IMR-90 (cell line): ENCODE measurements around the gene RTBDN. TPM values are rescaled to one million over a fixed set of nuclear protein-coding genes. Genes with fewer than 3 reads are reported as not detected.
A peak's percentile ranks its signal among the peaks of the same experiment; 100 is the strongest.

ENCODE experiments used
- ATAC-seq: fragments of 200-7000 bp; cut with Tn5 transposase; 2 replicates; pipeline ENCODE4 v1.9.1; 2020; ENCODE audit warnings: low read depth, mild to moderate bottlenecking, moderate library complexity
- BruUV-seq: library from RNA; stranded (reverse); fragments of 400-500 nt; replicated peaks from 2 replicates; lab custom pipeline; 2021; lab: Mats Ljungman, UMichigan
- CTCF ChIA-PET: fragments of 300-600 bp; formaldehyde crosslinking; extraction: SDS; loops from one replicate; lab custom pipeline; 2021; ENCODE audit warnings: antibody characterized with exemption; lab: Yijun Ruan, JAX
- POLR2A ChIA-PET: fragments of 300-600 bp; sonication (Branson Sonifier 250); formaldehyde crosslinking; loops from one replicate; lab custom pipeline; 2022; ENCODE audit warnings: antibody characterized with exemption; ENCODE audit not compliant: unreplicated experiment; lab: Charles Lee
- DNase-seq: peaks from one replicate; pipeline ENCODE4 v3.0.0; 2013
- H2AFZ ChIP-seq: replicated peaks from 2 replicates; pipeline ENCODE3; 2013; ENCODE audit warnings: low read length, mild to moderate bottlenecking; ENCODE audit not compliant: poor library complexity
- H2AK5ac ChIP-seq: 2 replicates; pipeline ENCODE4 v1.6.1; 2013; ENCODE audit warnings: low read depth, low read length, inconsistent platforms
- H2AK9ac ChIP-seq: replicated peaks from 2 replicates; pipeline ENCODE3; 2013; ENCODE audit warnings: mild to moderate bottlenecking, low read depth, low read length, moderate library complexity; ENCODE audit not compliant: poor library complexity
- H2BK120ac ChIP-seq: 2 replicates; pipeline ENCODE4 v1.6.1; 2013; ENCODE audit warnings: low read depth, low read length, inconsistent platforms
- H2BK15ac ChIP-seq: 3 replicates; pipeline ENCODE4 v1.6.1; 2013; ENCODE audit warnings: low read depth, low read length, inconsistent platforms
- H2BK20ac ChIP-seq: 2 replicates; pipeline ENCODE4 v1.6.1; 2013; ENCODE audit warnings: low read depth, mild to moderate bottlenecking, inconsistent platforms, low read length, moderate library complexity
- H2BK5ac ChIP-seq: 2 replicates; pipeline ENCODE4 v1.6.1; 2013; ENCODE audit warnings: mild to moderate bottlenecking, low read depth, low read length, inconsistent platforms; ENCODE audit not compliant: poor library complexity, severe bottlenecking
- H3K14ac ChIP-seq: replicated peaks from 2 replicates; pipeline ENCODE4 v1.6.1; 2013; ENCODE audit warnings: low read depth, low read length, inconsistent platforms
- H3K18ac ChIP-seq: 2 replicates; pipeline ENCODE4 v1.6.1; 2013; ENCODE audit warnings: low read depth, low read length, control low read depth
- H3K23ac ChIP-seq: 2 replicates; pipeline ENCODE4 v1.6.1; 2013; ENCODE audit warnings: low read depth, low read length, inconsistent platforms
- H3K27ac ChIP-seq: 2 replicates; pipeline ENCODE4 v1.5.1; 2013; ENCODE audit warnings: mild to moderate bottlenecking, control low read depth, low read length; ENCODE audit not compliant: insufficient read depth
- H3K27me3 ChIP-seq: 2 replicates; pipeline ENCODE4 v1.6.1; 2013; ENCODE audit warnings: low read length; ENCODE audit not compliant: control insufficient read depth, insufficient read depth
- H3K36me3 ChIP-seq: 2 replicates; pipeline ENCODE4 v1.6.1; 2013; ENCODE audit warnings: low read length, mixed read lengths; ENCODE audit not compliant: control insufficient read depth, insufficient read depth
- H3K4ac ChIP-seq: 2 replicates; pipeline ENCODE4 v1.6.1; 2013; ENCODE audit warnings: low read depth, low read length, inconsistent platforms
- H3K4me1 ChIP-seq: 2 replicates; pipeline ENCODE4 v1.6.1; 2013; ENCODE audit warnings: low read length, mixed read lengths; ENCODE audit not compliant: control insufficient read depth, insufficient read depth
- H3K4me2 ChIP-seq: 2 replicates; pipeline ENCODE4 v1.6.1; 2013; ENCODE audit warnings: low read depth, mild to moderate bottlenecking, control low read depth, low read length, moderate library complexity
- H3K4me3 ChIP-seq: 2 replicates; pipeline ENCODE4 v1.5.1; 2013; ENCODE audit warnings: low read depth, mild to moderate bottlenecking, control low read depth, low read length, moderate library complexity; ENCODE audit not compliant: insufficient read depth
- H3K56ac ChIP-seq: 2 replicates; pipeline ENCODE4 v1.6.1; 2013; ENCODE audit warnings: low read length, inconsistent platforms; ENCODE audit not compliant: insufficient read depth; ENCODE audit errors: extremely low read depth
- H3K79me1 ChIP-seq, 2 experiments: 2 replicates each; pipeline ENCODE4 v1.6.1; 2013; ENCODE audit warnings: low read length in 2 of 2, inconsistent platforms in 1 of 2, low read depth in 1 of 2
- H3K9ac ChIP-seq: 2 replicates; pipeline ENCODE4 v1.6.1; 2013; ENCODE audit warnings: low read depth, low read length, control low read depth
- H3K9me1 ChIP-seq: 2 replicates; pipeline ENCODE4 v1.6.1; 2013; ENCODE audit warnings: low read length, inconsistent platforms; ENCODE audit not compliant: insufficient read depth
- H3K9me3 ChIP-seq: 2 replicates; pipeline ENCODE4 v1.6.1; 2013; ENCODE audit warnings: low read length; ENCODE audit not compliant: control insufficient read depth, insufficient read depth
- H4K20me1 ChIP-seq: 2 replicates; pipeline ENCODE4 v1.6.1; 2013; ENCODE audit warnings: low read length, inconsistent platforms; ENCODE audit not compliant: insufficient read depth
- H4K5ac ChIP-seq: 2 replicates; pipeline ENCODE4 v1.6.1; 2013; ENCODE audit warnings: mild to moderate bottlenecking, low read depth, low read length, control low read depth
- H4K8ac ChIP-seq, 2 experiments: 2 replicates each; pipeline ENCODE4 v1.6.1; 2013; ENCODE audit warnings: low read depth in 2 of 2, low read length in 2 of 2, control low read depth in 1 of 2, inconsistent platforms in 1 of 2
- H4K91ac ChIP-seq: 2 replicates; pipeline ENCODE4 v1.6.1; 2013; ENCODE audit warnings: low read depth, low read length, inconsistent platforms; ENCODE audit not compliant: insufficient read depth
- MAFK ChIP-seq: IDR thresholded peaks from 2 replicates; pipeline ENCODE4 v1.6.1; 2012; ENCODE audit warnings: low read depth, low read length, improper control_type of control experiment
- MXI1 ChIP-seq: IDR thresholded peaks from 2 replicates; pipeline ENCODE4 v1.6.1; 2012; ENCODE audit warnings: low read depth, mild to moderate bottlenecking, low read length, moderate library complexity, borderline replicate concordance
- POLR2A ChIP-seq: IDR thresholded peaks from 2 replicates; pipeline ENCODE4 v1.6.1; 2012; ENCODE audit warnings: mild to moderate bottlenecking, low read depth, low read length
- SMC3 ChIP-seq: fragments of 150-350 bp; IDR thresholded peaks from 2 replicates; pipeline ENCODE4 v1.6.1; 2016; ENCODE audit warnings: low read depth, mild to moderate bottlenecking, antibody characterized with exemption, low read length, moderate library complexity
- WGBS, 2 experiments: methylation state at CpG; one replicate each; pipeline versions ENCODE4 v1.1.5 to v1.1.7; 2013; ENCODE audit warnings: missing lambda C conversion rate in 2 of 2; ENCODE audit not compliant: insufficient read length in 1 of 2; ENCODE audit errors: extremely low coverage in 2 of 2; 5-methylcytosine and 5-hydroxymethylcytosine counted together
- dilution Hi-C: fragments of 300-500 bp; cut with HindIII; formaldehyde crosslinking; loops from one replicate; pipeline ENCODE4 v1.14.3; 2018; ENCODE audit warnings: low sequenced_read_pairs; ENCODE audit not compliant: unreplicated experiment
- in situ Hi-C: fragments of 300-500 bp; cut with MboI; formaldehyde crosslinking; loops from 3 replicates; pipeline ENCODE4 v1.14.3; 2019; ENCODE audit warnings: low sequenced_read_pairs, inconsistent platforms, mixed read lengths
- intact Hi-C: fragments of 100-400 bp; cut with micrococcal nuclease; formaldehyde crosslinking; loops from 2 replicates; pipeline ENCODE4 v1.10.0; 2022
- polyA plus RNA-seq, 3 experiments: library from polyadenylated mRNA; depleted of rRNA; stranded (reverse); fragments of >200 nt; gene quantifications; 2 replicates each; pipeline ENCODE4 v1.2.3, GENCODE V29; 2012; ENCODE audit warnings: low replicate concordance in 1 of 3
- total RNA-seq: library from RNA; depleted of rRNA; stranded (reverse); fragments of >200 nt; gene quantifications from 2 replicates; pipeline ENCODE4 v1.2.3, GENCODE V29; 2012

RTBDN gene
- total and polyA plus RNA-seq, 2 of the 4 experiments (the other 2 are of a cell fraction), result 0.07 TPM; not detected in 1

DNA sequence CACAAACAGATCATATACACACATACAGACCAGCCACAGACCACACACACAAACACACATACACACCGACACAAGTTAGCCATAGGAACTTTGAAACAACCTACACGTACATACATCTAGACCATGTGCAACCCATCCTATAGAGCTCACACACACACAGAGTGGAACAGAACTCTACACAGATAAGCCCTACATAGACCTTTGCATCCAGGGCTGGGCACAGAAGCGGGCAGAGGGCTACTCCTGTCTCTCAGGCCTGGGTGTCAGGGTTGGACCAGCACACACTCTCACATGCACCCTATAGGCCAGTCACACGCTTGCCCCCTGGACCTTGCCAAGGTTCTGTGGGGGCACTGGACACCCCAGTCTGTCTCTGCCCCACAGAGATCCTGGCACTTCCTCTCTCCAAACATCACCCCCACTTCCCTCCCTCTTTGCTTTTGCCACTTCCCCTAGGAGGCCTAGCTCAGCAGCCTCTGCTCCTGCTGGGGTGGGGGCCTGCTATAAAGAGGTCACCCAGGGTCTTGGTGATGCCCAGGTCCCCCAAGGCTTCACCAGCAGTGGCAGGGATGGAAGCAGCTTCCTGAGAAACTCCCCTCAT is 48.8 kb downstream of the RTBDN start:
- peak overlapping the region; percentile 45 for H3K14ac ChIP-seq
- no peak for DNase-seq
- H3K9ac ChIP-seq, result no peak overlapping the region
- ChIA-PET POLR2A (no interaction called here), CTCF (no interaction called here)
- H2BK20ac ChIP-seq, result peak overlapping the region; percentile 5; the same call in 1 of the 2 replicates
- no peak overlapping the region for H3K4me3 ChIP-seq
- H2BK120ac ChIP-seq, result peak overlapping the region; percentile 88
- H3K56ac ChIP-seq, result no peak overlapping the region
- H2BK5ac ChIP-seq, result peak overlapping the region; percentile 95
- H3K4me2 ChIP-seq, result no peak overlapping the region
- peak overlapping the region; percentile 40 for H4K91ac ChIP-seq
- H4K20me1 ChIP-seq, result peaks cover 3% of the 10 kb centered on the region; the same call in 1 of the 2 replicates
- H3K27ac ChIP-seq, result peak overlapping the region; percentile 0; the same call in 1 of the 2 replicates
- H3K9me3 ChIP-seq, result no peaks in the 10 kb centered on the region
- H2AK5ac ChIP-seq, result peak overlapping the region; percentile 97
- peaks cover 25% of the 10 kb centered on the region for H3K9me1 ChIP-seq
- peak overlapping the region; percentile 77 for H4K5ac ChIP-seq
- H2AK9ac ChIP-seq, result peak overlapping the region; percentile 81
- no peaks in the 10 kb centered on the region for H3K27me3 ChIP-seq
- in situ Hi-C loops (loop anchor here (25.0 kb wide), 1 partner anchor 1052 kb away; no protein-coding TSS in a partner anchor), dilution Hi-C loops (no loop called here), intact Hi-C loops (no loop called here)
- 63% methylated on average over 3 of the region's 4 CpGs; no CpG with 5 or more reads in 1 of the 2 experiments for WGBS, 2 experiments
- H3K18ac ChIP-seq, result peak overlapping the region; percentile 29
- peak overlapping the region; percentile 80 for H3K4ac ChIP-seq
- H3K23ac ChIP-seq, result peak overlapping the region; percentile 48
- H2AFZ ChIP-seq, result peak overlapping the region; percentile 86
- peaks cover 47% of the 10 kb centered on the region for H3K4me1 ChIP-seq
- BruUV-seq, result no TSS peak
- peak overlapping the region; percentile 22; the same call in 2 of the 3 replicates for H2BK15ac ChIP-seq
- no peaks in the 10 kb centered on the region for H3K36me3 ChIP-seq
- ATAC-seq, result no peak
- peak overlapping the region; percentile 3 to 79; a peak in 3 of 4 replicates for H4K8ac ChIP-seq
- peaks cover 0 to 34% of the 10 kb centered on the region in 2 experiments; a peak in 2 of 4 replicates for H3K79me1 ChIP-seq
- TF ChIP-seq MAFK, result no peak
- TF ChIP-seq POLR2A, result peak; percentile 27; the same call in 1 of the 2 replicates
- no peak for TF ChIP-seq SMC3
- TF ChIP-seq MXI1, result no peak
